Mammary epithelial cell (primary cell): ENCODE data around the gene CCDC13.
"Not testable (repeated sequence)": the region's sequence is repeated elsewhere in the genome, so short reads cannot be mapped to it uniquely, and the experiment has no call there.

Experiments used
- CTCF ChIP-seq, 2 donors: IDR thresholded peaks in 1 of 2; conservative IDR thresholded peaks in 1 of 2; 2 replicates each; pipeline ENCODE4 v1.5.1; 2011 to 2012; ENCODE audit warnings: inconsistent platforms in 2 of 2, low read length in 2 of 2, mild to moderate bottlenecking in 2 of 2, control low read depth in 1 of 2, low read depth in 1 of 2; ENCODE audit not compliant: insufficient read depth in 1 of 2; ENCODE audit errors: extremely low read depth in 1 of 2
- EZH2 ChIP-seq: IDR thresholded peaks from 2 replicates; pipeline ENCODE4 v1.6.1; 2012; ENCODE audit warnings: low read length, inconsistent platforms, borderline replicate concordance

GRCh38 chr3:42811118-42811883 lies 38.2 kb upstream of the CCDC13 start:
- not testable (repeated sequence) for TF ChIP-seq CTCF (conservative IDR thresholded peaks at IDR 0.05 in 1 of 2, IDR thresholded peaks at IDR 0.05 in 1 of 2; ENCODE audit: extremely low read depth in 1 of 2, insufficient read depth in 1 of 2, low read depth in 1 of 2, low read length in 2 of 2); EZH2
